Astrocyte of the cerebellum (primary cell): ENCODE data around the gene ZNF664.

Experiments used
- DNase-seq: peaks from one replicate; pipeline ENCODE4 v3.0.0-alpha.2; 2011; ENCODE audit warnings: low read depth
- H3K4me3 ChIP-seq: 2 replicates; pipeline ENCODE4 v1.5.1; 2011; ENCODE audit warnings: mild to moderate bottlenecking, low read depth, low read length, moderate library complexity
- in situ Hi-C: cut with HindIII; loops from 2 replicates; pipeline ENCODE4 v1.10.0; 2017; ENCODE audit warnings: low sequenced_read_pairs
- TF ChIP-seq, protein P1 (sequence below): IDR thresholded peaks from 2 replicates; pipeline ENCODE4 v1.5.1; 2012; ENCODE audit warnings: low read length, low read depth, moderate library complexity, mild to moderate bottlenecking; ENCODE audit errors: missing control alignments

ZNF664 gene

DNA sequence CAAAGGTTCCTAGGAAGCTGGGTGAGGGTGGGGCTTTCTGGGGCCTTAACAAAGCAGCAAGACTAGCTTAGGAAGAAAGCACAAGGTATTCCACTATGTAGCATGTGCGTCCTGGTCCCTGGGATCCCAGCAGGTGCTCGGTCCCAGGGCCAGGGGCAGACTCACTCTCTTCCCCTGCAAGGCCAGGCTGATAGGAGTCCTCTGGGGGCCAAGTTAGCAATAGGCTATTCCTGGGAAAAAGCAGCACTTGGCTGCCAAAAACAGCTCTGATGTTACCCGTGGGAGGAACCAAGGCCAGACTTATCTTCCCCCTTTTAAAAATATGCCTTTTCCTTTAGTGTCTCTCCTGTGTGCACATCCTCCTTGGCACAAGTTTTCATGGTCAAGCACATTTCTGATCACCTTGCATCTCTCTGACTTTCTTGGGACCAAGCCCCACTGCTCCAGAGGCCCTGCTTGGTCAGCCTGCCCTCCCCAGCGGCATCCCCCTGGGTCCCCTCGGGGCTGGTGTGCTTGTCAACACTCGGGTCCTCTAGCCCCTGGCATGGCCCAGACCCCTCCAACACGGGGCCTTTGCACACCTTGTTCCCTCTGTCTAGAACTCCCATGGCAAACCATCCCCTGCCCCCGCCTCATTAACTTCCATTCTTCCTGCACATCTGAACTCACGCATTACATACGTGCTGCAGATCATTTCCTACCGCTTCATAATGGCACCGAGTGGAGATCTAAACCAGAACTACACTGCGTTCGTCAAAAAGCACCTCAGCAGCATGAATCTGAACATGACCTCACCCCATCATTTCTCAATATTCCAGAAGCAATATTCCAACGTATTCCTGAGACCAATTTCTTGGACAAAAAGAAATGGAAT lies 22.3 kb upstream of the ZNF664 start:
- TF ChIP-seq, protein P1, sequence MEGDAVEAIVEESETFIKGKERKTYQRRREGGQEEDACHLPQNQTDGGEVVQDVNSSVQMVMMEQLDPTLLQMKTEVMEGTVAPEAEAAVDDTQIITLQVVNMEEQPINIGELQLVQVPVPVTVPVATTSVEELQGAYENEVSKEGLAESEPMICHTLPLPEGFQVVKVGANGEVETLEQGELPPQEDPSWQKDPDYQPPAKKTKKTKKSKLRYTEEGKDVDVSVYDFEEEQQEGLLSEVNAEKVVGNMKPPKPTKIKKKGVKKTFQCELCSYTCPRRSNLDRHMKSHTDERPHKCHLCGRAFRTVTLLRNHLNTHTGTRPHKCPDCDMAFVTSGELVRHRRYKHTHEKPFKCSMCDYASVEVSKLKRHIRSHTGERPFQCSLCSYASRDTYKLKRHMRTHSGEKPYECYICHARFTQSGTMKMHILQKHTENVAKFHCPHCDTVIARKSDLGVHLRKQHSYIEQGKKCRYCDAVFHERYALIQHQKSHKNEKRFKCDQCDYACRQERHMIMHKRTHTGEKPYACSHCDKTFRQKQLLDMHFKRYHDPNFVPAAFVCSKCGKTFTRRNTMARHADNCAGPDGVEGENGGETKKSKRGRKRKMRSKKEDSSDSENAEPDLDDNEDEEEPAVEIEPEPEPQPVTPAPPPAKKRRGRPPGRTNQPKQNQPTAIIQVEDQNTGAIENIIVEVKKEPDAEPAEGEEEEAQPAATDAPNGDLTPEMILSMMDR, result no peak
- no peak overlapping the region for H3K4me3 ChIP-seq
- in situ Hi-C loops, result no loop called here
- no peak for DNase-seq

DNA sequence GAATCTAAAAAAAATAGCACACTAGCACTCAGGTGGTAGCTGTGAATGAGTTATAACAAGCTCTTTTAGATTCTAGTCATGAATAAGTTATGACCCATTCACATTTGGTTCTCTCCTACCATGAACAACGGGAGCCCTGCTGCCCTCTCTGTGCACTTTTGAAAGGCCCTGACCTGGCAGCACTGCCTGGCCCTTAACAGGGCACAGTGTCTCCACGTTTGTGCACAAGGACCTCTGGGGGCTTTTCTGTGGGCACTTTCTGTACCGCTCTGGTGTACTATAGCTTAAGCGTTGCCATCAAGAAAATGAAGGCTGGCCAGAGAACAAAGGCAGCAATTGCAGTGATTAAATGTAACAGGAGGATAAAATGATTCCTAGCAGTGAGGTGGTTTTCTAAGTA lies 21.5 kb upstream of the ZNF664 start:
- in situ Hi-C loops, result no loop called here
- TF ChIP-seq, protein P1, result no peak
- DNase-seq, result no peak
- H3K4me3 ChIP-seq, result no peak overlapping the region

DNA sequence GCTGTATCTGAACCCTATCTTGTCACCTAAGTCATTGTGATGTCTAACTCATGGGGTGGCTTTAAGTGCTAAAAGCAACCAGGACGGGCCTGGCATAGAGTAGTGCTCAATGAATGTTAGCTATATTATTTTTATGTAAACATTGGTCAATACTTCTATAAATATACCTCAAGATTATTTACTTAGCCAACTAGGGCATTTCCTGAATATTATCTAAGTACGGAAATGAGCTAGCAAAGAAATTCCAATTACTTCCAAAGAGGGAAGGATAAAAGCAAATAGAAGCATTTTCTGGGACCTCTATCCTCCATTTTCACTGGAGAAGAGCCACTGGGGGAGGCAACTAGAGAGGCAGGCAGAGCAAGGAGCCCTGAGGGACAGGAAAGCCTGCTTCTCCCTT lies 21.0 kb upstream of the ZNF664 start:
- in situ Hi-C loops, result no loop called here
- no peak for DNase-seq
- H3K4me3 ChIP-seq, result no peak overlapping the region
- TF ChIP-seq, protein P1, result no peak

DNA sequence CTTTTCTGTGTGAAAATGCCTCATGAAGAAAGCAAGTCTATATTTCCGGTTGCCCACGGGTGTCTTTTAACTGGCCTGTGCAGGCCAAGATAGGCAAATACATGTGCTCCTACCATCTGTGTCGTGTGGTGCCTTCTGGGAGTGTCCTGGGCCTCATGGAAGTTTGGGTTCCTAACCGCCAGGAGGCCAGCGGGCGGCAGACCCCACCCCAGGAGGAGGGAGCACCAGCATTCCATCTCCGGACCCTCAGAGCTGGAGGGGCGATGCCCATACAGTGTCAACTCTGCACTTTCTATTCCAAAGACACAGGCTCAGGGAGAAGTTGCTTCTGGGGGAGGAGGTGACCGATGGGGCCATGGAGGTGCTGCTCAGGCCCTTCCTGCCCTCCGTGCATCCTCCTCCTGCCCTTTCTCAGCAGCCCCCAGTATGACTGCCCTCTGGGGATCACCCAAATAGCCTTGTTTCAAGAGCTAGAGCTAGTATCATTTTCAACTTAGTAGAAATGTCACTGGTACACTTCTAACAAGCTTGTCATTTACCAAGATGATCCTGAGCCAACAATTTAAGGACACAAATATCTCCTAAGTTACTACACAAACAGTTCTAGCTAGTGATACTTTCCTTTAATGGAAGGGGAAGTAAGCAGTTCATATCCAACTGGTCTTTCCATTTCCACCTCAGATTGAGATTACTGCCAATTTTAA lies 18.2 kb upstream of the ZNF664 start:
- no peak for DNase-seq
- TF ChIP-seq, protein P1, result no peak
- no peak overlapping the region for H3K4me3 ChIP-seq
- in situ Hi-C loops, result no loop called here

DNA sequence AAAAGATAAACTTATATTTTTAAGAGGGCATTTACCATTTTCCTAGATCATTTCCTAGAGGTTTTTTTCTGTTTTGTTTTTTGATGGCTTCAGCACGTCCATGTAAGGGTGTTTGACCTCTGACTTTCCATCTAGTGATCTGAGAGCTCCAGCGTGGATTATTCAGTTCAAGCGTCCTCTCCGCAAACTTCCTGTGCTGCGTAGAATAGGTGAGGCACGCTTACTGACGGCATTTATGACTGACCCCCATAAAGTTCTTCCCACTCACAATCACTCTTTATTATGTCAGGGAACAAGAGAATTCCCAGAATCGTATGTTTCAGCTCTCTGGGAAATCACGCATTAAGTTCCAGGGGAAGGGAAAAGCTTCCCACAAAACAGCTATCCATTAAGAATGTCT lies 16.8 kb upstream of the ZNF664 start:
- TF ChIP-seq, protein P1, result no peak
- in situ Hi-C loops, result no loop called here
- no peak for DNase-seq
- H3K4me3 ChIP-seq, result no peak overlapping the region

DNA sequence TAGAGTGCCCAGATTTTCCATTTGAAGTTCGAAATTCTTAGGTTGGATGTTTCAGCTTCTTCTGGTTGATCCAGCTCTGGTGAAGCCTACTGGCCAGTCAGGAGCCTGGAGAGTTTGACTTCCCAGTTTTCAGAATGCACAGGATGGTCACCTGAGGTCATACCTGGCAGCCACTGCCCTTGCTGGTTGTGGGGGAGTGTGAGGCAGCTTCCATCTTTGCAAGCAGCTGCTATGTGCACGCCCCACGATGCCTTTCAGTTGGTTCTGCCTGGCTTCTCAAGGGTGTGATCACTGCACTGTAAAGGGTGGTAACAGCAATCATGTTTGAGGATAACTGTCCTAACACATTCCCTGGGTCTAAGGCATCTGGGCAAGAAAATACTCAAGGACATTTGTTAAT lies 15.8 kb upstream of the ZNF664 start:
- H3K4me3 ChIP-seq, result no peak overlapping the region
- TF ChIP-seq, protein P1, result no peak
- DNase-seq, result no peak
- in situ Hi-C loops, result no loop called here
